NT2/D1 (cell line): ENCODE data around the gene YEATS2.

ENCODE experiments used
- SUZ12 ChIP-seq: IDR thresholded peaks from 2 replicates; pipeline ENCODE4 v1.6.1; 2011; ENCODE audit not compliant: insufficient read length, insufficient read depth; ENCODE audit errors: extremely low read depth
- YY1 ChIP-seq: IDR thresholded peaks from 2 replicates; pipeline ENCODE4 v1.6.1; 2011; ENCODE audit not compliant: insufficient read length, insufficient read depth
- ZNF274 ChIP-seq: IDR thresholded peaks from 2 replicates; pipeline ENCODE4 v1.6.1; 2011; ENCODE audit warnings: mild to moderate bottlenecking, low read depth, low read length

DNA sequence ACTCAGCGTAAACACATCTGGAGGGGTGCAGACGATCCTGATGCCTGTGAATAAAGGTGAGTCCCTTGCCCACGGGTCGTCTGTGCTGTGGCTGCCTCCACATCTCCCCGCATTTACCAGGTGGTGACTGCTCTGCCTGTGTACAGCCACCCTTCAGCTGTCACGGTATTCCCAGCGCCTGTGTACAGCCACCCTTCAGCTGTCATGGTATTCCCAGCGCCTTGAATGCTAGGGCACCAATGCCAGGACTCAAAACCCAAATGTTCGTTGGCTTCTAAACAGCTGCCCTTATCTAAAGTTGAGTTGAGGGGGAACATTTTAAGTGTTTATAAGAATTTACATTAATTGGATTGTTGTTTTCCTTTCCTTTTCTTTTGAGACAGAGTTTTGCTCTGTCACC, 100.4 kb downstream of the YEATS2 start:
- TF ChIP-seq YY1 (no peak), ZNF274 (no peak), SUZ12 (no peak)
